Lower leg skin (tissue), 4 donors: ENCODE data around the gene RCOR2. TPM values are rescaled to one million over a fixed set of nuclear protein-coding genes. Genes with fewer than 3 reads are reported as not detected.

ENCODE experiments used
- DNase-seq, 2 donors: peaks; one replicate each; pipeline ENCODE4 v3.0.0-alpha.2; 2019; ENCODE audit warnings: low spot score in 2 of 2
- H3K4me3 ChIP-seq: fragments of 200-600 bp; sonication (generic); 2 replicates; pipeline ENCODE4 v1.5.1; 2017; ENCODE audit warnings: mild to moderate bottlenecking, low read depth; ENCODE audit not compliant: poor library complexity, severe bottlenecking
- CTCF ChIP-seq, 3 donors: fragments of 450-650 bp; IDR thresholded peaks; one replicate each; pipeline ENCODE4 v1.5.1; 2016; ENCODE audit warnings: antibody characterized with exemption in 3 of 3, mild to moderate bottlenecking in 3 of 3, moderate library complexity in 2 of 3
- POLR2A ChIP-seq, 2 donors: fragments of 450-650 bp; IDR thresholded peaks; one replicate each; pipeline ENCODE4 v1.6.1; 2016 to 2017; ENCODE audit warnings: antibody characterized with exemption in 2 of 2, mild to moderate bottlenecking in 1 of 2, moderate library complexity in 1 of 2
- WGBS, 2 donors: methylation state at CpG; one replicate each; pipeline ENCODE4 v1.1.5; 2018; 5-methylcytosine and 5-hydroxymethylcytosine counted together
- intact Hi-C: fragments of 100-400 bp; cut with DNase I; formaldehyde crosslinking; loops from one replicate; pipeline ENCODE4 v1.15.0; 2023; ENCODE audit warnings: low total_unique reads
- total RNA-seq, 4 donors: library from RNA; depleted of rRNA; stranded (reverse); fragments of >200 nt; gene quantifications; one replicate each; pipeline ENCODE4 v1.1.0, GENCODE V29; 2016

The RCOR2 gene
- total RNA-seq, 4 donors from 2014 or later = 0.16 TPM; not detected in 3

DNA sequence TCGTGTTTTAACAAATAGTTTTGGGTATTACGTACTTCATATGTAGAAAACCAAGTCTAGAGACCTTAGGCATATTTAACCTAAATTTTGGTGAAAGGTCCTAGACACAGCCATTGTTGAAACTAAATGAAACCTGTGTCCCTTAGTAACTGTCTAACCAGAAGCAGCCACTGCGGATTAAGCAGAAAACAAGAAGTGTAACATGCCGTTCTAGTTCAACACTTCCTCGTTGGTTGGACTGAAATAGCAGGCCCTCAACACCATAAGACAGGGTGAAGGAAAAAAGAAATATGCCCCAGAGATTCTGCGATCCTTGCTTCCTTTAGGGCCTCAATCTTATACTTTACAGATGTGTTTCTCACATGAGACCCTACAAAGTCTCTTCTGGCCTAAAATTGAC is 23.8 kb upstream of the RCOR2 start:
- no peak for DNase-seq
- TF ChIP-seq POLR2A (IDR thresholded peaks at IDR 0.05) (no peak), CTCF (IDR thresholded peaks at IDR 0.05) (no peak)
- H3K4me3 ChIP-seq = no peak overlapping the region
- intact Hi-C loops = loop anchor here (10.0 kb wide), 1 partner anchor 176 kb away; the partner anchor contains the start of gene ZFTA
- 72 to 78% methylated on average over 6 of the region's 6 CpGs for WGBS, 2 donors

DNA sequence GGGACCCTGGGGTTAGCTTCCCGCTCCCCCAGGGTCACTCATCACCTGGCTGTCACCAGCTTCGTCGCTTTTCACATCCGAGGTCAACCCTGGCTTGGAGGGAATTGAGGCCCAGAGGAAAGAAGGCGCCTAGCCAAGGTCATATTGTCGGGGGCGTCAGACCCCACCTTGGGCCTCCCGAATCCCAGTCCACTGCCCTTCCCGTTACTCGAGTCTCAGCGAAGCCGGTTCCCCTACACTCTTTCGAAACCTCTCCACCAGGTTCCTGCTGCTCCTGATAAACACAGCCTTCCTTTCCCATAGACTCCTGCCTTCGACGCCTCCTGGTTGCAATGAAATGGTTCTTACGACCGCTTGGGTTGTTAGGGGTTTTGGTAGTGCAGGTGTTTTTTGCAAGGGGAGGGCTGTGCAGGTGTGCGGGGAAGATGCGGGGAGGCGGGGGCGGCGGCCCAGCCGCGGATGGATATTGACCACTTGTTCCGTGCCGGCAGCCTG is 22.5 kb upstream of the RCOR2 start:
- WGBS, 2 donors = 5 to 6% methylated on average over 26 of the region's 26 CpGs
- H3K4me3 ChIP-seq = peak overlapping the region; percentile 44
- no peak for TF ChIP-seq POLR2A (IDR thresholded peaks at IDR 0.05)
- TF ChIP-seq CTCF (IDR thresholded peaks at IDR 0.05) = no peak
- intact Hi-C loops = no loop called here
- no peak for DNase-seq

DNA sequence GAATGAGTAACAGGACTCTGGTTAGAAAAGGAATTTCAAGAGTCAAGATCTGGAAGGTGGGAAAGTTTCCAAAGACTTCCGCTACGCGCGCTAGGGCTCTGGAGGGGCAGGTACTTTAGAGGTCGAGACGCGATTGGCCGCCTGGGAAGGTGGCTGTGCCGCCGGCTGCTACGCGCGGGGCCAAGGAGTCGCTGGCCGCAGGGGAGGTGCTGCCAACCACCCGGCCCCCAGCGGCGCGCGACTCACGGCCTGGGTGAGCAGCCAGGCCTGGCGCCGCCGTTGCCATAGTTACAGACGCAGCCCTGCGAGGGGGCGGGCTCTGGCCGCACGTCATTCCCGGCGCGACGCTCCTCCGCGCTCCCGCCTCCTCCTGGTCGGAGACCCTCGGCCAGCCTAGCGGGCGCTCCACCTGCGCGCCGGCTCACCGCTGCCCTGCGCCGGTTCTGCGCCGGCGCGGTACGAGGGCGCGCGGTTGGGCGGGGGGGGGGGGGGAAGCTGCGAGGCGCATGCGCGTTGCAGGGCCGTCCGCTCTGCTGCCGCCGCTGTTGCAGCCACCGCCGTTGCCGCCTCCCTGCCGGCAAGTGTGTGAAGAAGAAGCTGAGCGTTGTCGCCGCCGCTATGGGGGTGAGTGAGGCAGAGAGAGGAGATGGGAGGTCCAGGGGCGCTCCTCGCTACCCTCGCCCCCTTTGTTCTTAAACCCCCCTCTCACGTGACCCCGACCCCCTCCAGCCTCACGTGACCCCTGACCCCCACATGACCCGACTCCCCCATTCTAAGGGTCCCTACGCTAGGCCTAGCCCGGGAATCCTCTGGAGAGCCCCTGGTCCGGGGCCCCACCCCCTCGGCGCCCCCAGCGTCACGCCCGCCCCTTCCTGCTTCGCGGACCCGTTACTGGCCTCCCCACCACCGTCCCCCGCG is 21.8 kb upstream of the RCOR2 start, which contains the start of gene NAA40:
Gene NAA40 (plus strand): TSS at position 524 of the 918 bp plus-strand sequence. CDS start 95 bp downstream, at position 619.
- 0 to 1% methylated on average over 30 to 59 of the region's 92 CpGs for WGBS, 2 donors
- peak within 1 kb of the TSS; percentile 44 for H3K4me3 ChIP-seq
- no peak for TF ChIP-seq POLR2A (IDR thresholded peaks at IDR 0.05)
- no peak for TF ChIP-seq CTCF (IDR thresholded peaks at IDR 0.05)
- DNase-seq = peak; percentile 69 to 95
- intact Hi-C loops = no loop called here

DNA sequence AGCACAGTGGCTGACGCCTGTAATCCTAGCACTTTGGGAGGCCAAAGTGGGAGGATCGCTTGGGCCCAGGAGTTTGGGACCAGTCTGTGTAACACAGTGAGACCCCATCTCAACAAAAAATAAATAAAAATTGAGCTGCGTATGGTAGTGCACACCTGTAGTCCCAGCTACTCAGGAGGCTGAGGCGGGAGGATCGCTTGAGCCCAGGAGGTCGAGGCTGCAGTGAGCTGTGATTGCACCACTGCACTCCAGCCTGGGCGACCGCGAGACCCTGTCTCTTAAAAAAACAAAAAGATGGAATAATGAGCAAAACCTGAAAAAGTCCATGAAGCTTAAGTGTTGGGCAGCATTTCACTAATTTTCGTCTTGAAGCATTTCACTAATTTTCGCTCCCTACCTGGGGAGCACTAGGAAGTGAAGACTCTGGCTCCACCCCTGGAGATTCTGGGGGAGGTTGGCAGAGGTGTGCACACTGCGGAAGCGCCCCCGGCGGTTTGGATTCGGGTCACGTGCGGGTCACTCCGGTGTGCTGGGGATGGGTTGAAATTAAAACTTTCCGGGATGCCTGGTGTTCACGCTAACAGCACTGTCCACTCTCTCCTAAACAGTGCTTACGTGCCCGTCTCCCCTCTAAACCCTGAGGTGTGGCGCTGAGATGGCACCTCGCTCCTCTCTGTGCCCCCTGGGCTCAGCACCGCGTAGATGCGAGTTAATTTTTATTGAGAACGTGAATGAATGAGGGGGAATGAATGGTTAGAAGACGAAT is 20.9 kb upstream of the RCOR2 start:
- TF ChIP-seq POLR2A (IDR thresholded peaks at IDR 0.05) = no peak
- no peak for TF ChIP-seq CTCF (IDR thresholded peaks at IDR 0.05)
- no peak for DNase-seq
- peak overlapping the region; percentile 8 for H3K4me3 ChIP-seq
- intact Hi-C loops = no loop called here
- 26 to 29% methylated on average over 30 of the region's 30 CpGs for WGBS, 2 donors

DNA sequence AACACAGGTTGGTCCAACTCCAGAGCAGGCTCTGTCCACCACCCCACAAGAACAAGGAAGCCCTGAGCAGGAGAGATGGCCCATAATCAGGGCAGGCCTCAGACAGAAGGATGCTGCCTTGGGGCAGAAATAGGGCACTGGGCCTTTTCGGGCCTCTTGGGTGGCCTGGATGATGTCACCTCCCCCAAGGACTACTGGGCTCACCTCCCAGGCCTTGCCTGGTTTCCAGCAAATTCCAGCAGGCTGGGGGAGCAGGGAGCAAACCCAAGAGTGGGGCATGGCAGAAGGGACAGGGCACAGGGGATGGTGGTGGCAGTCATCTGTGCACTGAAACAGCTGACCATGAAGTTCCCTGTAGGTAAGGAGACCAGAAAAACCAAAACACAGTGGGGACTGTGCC is 16.5 kb upstream of the RCOR2 start:
- H3K4me3 ChIP-seq = no peak overlapping the region
- TF ChIP-seq POLR2A (IDR thresholded peaks at IDR 0.05) = no peak
- no peak for TF ChIP-seq CTCF (IDR thresholded peaks at IDR 0.05)
- intact Hi-C loops = no loop called here
- DNase-seq = no peak
- WGBS, 2 donors = 11 to 25% methylated on average over 1 of the region's 1 CpG
